ENCODE data around the gene CLEC5A. TPM values are rescaled to one million over a fixed set of nuclear protein-coding genes. Genes with fewer than 3 reads are reported as not detected.
"Not testable (repeated sequence)": the region's sequence is repeated elsewhere in the genome, so short reads cannot be mapped to it uniquely, and the experiment has no call there.

The CLEC5A gene
- total and polyA plus RNA-seq, 12 donors: 0.17 to 5.8 (median 1.9) TPM; not detected in 1

GRCh38 chr7:141991140-141991539, 44.4 kb upstream of the CLEC5A start:
- Histone ChIP-seq H3K9me3 (replicated peaks in 1 of 3) (no peaks in the 10 kb centered on the region), H3K36me3 (replicated peaks in 1 of 2) (no peaks in the 10 kb centered on the region), H3K27ac (no peak overlapping the region), H3K4me1 (replicated peaks in 1 of 2) (no peaks in the 10 kb centered on the region), H3K27me3 (no peaks in the 10 kb centered on the region), H3K4me3 (no peak overlapping the region)
- no peak for DNase-seq
- TF ChIP-seq CTCF (IDR thresholded peaks at IDR 0.05) (no peak), POLR2A (IDR thresholded peaks at IDR 0.05) (no peak)
- intact Hi-C loops (cut with DNase I): no loop called here
- WGBS, 4 donors: 55 to 83% (median 79%) methylated on average over 6 of the region's 6 CpGs

GRCh38 chr7:141990011-141990725, 43.4 kb upstream of the CLEC5A start:
- no peak overlapping the region for H3K4me3 ChIP-seq
- no peak for DNase-seq
- H3K36me3 ChIP-seq (replicated peaks in 1 of 2): no peaks in the 10 kb centered on the region
- H3K27me3 ChIP-seq: no peaks in the 10 kb centered on the region
- no peaks in the 10 kb centered on the region for H3K9me3 ChIP-seq (replicated peaks in 1 of 3)
- no peaks in the 10 kb centered on the region for H3K4me1 ChIP-seq (replicated peaks in 1 of 2)
- intact Hi-C loops (cut with DNase I): no loop called here
- 51 to 79% (median 60%) methylated on average over 2 of the region's 2 CpGs for WGBS, 4 donors
- no peak for TF ChIP-seq POLR2A (IDR thresholded peaks at IDR 0.05)
- no peak for TF ChIP-seq CTCF (IDR thresholded peaks at IDR 0.05)
- H3K27ac ChIP-seq: no peak overlapping the region

GRCh38 chr7:141987803-141988202, 41.0 kb upstream of the CLEC5A start:
- H3K4me1 ChIP-seq (replicated peaks in 1 of 2); H3K9me3 ChIP-seq (replicated peaks in 1 of 3); DNase-seq; intact Hi-C loops (cut with DNase I); H3K27ac ChIP-seq; H3K36me3 ChIP-seq (replicated peaks in 1 of 2); H3K4me3 ChIP-seq; H3K27me3 ChIP-seq: not testable (repeated sequence)
- WGBS, 4 donors: 68 to 77% (median 70%) methylated on average over 4 of the region's 4 CpGs

- intact Hi-C loops (cut with DNase I): no loop called here
- Histone ChIP-seq H3K27ac (no peak overlapping the region), H3K9me3 (replicated peaks in 1 of 3) (no peaks in the 10 kb centered on the region), H3K4me1 (replicated peaks in 1 of 2) (no peaks in the 10 kb centered on the region), H3K36me3 (replicated peaks in 1 of 2) (no peaks in the 10 kb centered on the region), H3K27me3 (no peaks in the 10 kb centered on the region), H3K4me3 (no peak overlapping the region)
- WGBS, 4 donors: 56 to 73% (median 65%) methylated on average over 2 of the region's 2 CpGs
- no peak for DNase-seq
- TF ChIP-seq POLR2A (IDR thresholded peaks at IDR 0.05) (no peak), CTCF (IDR thresholded peaks at IDR 0.05) (no peak)
Observed at GRCh38 chr7:141986923-141987322, 40.1 kb upstream of the CLEC5A start.

- H3K27ac ChIP-seq; H3K4me3 ChIP-seq; H3K27me3 ChIP-seq; DNase-seq; H3K4me1 ChIP-seq (replicated peaks in 1 of 2); H3K9me3 ChIP-seq (replicated peaks in 1 of 3); H3K36me3 ChIP-seq (replicated peaks in 1 of 2); intact Hi-C loops (cut with DNase I): not testable (repeated sequence)
- WGBS, 4 donors: 80 to 91% (median 87%) methylated on average over 5 to 8 of the region's 13 CpGs
Observed at GRCh38 chr7:141985926-141986325, 39.2 kb upstream of the CLEC5A start.

Data from adrenal gland (tissue), 12 donors.